Omental fat pad (tissue), 4 donors: ENCODE results near the gene STARD10. TPM values are rescaled to one million over a fixed set of nuclear protein-coding genes. Genes with fewer than 3 reads are reported as not detected.

Experiments used
- ATAC-seq: fragments of 150-250 bp; one replicate; pipeline ENCODE4 v1.9.1; 2016; ENCODE audit warnings: mild to moderate bottlenecking, moderate library complexity; ENCODE audit not compliant: low FRiP score
- DNase-seq: peaks from one replicate; pipeline ENCODE4 v3.0.0-alpha.2; 2019; ENCODE audit warnings: low spot score
- total RNA-seq, 4 donors: library from RNA; depleted of rRNA; stranded (reverse); fragments of >200 nt; gene quantifications; one replicate each; pipeline ENCODE4 v1.1.0, GENCODE V29; 2016
- TF ChIP-seq, protein P1 (sequence below), 3 donors: fragments of 450-650 bp; IDR thresholded peaks; one replicate each; pipeline ENCODE4 v1.5.1; 2016 to 2017; ENCODE audit warnings: antibody characterized with exemption in 3 of 3, mild to moderate bottlenecking in 3 of 3, moderate library complexity in 2 of 3

STARD10 gene
- total RNA-seq, 4 donors from 2014 or later, result 10.9 to 20.6 (median 15.4) TPM

DNA sequence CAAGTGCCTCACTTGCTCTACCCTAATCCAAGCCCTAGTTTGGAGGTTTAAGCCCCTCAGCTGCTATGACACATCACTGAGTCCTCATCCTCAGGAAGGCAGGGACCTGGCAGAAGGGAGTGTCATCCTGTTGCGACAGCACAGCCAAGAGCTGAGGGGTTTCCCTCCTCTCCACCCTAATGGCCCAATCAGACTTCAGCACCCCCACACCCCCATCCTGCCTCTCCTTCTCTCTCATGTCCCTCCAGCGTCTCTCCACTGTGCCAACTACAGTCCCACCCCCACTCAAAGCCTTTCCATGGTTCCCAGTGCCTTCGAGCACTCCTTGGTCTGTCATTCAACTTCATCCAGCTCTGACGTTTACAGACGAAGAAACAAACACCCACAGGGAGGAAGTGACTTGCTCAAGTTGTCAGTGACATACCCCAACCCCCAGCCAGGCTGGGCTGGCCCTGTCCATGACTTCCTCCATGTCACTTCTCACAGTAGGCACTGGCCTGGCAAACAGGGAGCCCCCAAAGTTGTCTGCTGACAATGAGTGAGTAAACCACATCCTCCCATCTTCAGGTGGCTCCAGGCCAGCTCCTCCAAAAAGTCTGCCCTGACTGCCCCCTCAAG lies 57.3 kb downstream of the STARD10 start:
- peak; percentile 53 for ATAC-seq

DNA sequence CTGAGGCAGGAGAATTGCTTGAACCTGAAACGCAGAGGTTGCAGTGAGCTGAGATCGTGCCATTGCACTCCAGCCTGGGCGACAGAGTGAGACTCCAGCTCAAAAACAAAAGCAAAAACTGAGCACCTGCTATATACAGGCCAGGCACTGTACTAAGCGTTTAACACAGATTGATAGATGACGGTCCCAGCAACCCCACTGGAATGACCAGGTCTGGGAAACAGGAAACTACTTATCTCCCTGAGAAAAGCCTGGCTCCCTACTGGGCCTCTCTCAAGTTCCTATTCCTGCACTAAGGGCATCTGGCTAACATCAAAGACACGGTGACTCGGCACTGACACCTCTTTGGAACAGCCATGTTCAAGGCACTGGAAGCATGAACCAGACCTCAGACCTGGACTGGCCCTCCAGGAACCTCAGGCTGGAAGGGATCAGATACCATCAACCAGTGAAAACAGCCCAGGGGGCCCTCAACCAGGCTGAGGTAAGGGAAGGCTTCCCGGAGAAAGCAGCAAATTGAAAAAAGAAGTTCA lies 58.3 kb downstream of the STARD10 start:
- no peak for ATAC-seq

More for the DNA sequence above, 57.3 kb downstream of the STARD10 start:
- TF ChIP-seq, protein P1, sequence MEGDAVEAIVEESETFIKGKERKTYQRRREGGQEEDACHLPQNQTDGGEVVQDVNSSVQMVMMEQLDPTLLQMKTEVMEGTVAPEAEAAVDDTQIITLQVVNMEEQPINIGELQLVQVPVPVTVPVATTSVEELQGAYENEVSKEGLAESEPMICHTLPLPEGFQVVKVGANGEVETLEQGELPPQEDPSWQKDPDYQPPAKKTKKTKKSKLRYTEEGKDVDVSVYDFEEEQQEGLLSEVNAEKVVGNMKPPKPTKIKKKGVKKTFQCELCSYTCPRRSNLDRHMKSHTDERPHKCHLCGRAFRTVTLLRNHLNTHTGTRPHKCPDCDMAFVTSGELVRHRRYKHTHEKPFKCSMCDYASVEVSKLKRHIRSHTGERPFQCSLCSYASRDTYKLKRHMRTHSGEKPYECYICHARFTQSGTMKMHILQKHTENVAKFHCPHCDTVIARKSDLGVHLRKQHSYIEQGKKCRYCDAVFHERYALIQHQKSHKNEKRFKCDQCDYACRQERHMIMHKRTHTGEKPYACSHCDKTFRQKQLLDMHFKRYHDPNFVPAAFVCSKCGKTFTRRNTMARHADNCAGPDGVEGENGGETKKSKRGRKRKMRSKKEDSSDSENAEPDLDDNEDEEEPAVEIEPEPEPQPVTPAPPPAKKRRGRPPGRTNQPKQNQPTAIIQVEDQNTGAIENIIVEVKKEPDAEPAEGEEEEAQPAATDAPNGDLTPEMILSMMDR (IDR thresholded peaks at IDR 0.05), result no peak
- DNase-seq, result no peak

DNA sequence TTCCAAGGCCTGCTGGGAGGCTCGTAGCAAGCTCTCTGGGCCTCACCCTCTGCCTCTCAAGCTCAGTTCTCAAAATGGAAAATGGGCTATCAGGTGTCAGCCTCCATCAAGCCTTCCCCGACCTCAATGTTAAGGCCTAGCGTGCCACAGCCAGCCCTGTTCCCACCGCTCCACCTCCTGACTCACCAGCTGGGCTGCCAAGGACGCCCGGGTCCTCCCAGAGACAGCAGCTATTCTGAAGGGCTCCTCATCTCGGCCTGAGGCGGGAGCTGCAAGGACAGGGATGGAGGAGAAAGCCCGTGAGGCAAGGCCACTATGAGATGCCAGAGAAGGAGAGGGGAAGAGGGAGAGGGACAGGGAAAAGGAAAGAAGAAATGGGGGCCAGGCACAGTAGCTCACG lies 61.5 kb downstream of the STARD10 start:
- DNase-seq (no peak), ATAC-seq (no peak)
- TF ChIP-seq, protein P1 (IDR thresholded peaks at IDR 0.05), result no peak

More for the DNA sequence above, 58.3 kb downstream of the STARD10 start:
- DNase-seq, result no peak
- TF ChIP-seq, protein P1 (IDR thresholded peaks at IDR 0.05), result no peak

DNA sequence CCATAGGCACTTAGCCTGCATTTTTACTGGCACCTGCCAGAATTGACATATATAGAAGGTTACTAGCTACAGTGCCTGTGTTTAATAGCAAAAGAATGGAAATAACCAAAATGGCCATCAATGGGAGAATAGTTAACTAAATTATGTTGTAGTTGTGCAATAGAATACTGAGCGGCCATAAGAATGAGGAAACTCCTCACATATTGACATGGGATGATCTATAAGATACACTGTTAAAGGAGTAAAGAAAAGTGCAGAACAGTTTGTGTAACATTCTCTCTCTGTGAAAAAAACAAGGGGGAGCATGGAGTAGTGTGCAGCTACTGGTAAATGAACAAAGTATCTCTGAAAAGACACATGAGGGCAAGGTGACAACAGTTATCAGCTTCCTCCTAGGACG lies 63.1 kb downstream of the STARD10 start:
- no peak for DNase-seq
- no peak for ATAC-seq
- TF ChIP-seq, protein P1 (IDR thresholded peaks at IDR 0.05), result no peak

DNA sequence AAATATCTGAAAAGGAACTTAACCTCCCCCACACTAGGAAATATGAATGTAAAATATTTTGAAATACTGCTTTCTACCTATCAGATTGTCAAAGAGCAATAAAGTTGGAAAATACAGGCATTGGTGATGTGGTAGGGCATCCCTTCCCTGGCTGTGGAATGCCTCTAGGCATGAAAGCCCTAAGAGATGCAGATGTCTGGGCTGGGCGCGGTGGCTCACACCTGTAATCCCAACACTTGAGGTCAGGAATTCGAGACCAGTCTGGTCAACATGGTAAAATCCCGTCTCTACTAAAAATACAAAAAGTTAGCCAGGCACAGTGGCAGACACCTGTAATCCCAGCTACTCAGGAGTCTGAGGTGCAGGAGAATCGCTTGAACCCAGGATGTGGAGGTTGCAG lies 63.6 kb downstream of the STARD10 start:
- TF ChIP-seq, protein P1 (IDR thresholded peaks at IDR 0.05), result no peak
- DNase-seq, result no peak
- no peak for ATAC-seq

DNA sequence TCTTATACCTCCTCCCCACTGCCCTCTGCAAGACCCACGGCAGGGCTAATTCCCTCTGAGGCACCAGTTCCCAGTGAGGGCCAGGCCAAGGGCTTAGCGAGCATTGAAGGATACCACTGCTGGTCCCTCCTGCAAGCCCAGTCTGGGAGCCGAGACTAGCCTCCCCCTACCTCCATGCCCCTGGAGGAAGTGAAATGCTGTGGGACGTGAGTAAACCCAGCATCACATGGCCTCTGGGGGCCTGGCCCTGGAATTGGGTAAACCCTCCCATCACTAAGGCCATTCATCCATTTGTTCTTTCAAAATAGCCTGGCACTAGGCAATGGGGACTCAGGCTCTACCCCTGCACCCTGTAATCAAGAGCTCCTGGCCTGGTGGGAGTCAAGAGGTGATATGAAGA lies 66.3 kb downstream of the STARD10 start:
- DNase-seq (no peak), ATAC-seq (no peak)
- TF ChIP-seq, protein P1 (IDR thresholded peaks at IDR 0.05), result no peak
